Renal cortex interstitium (tissue), 11 donors: Measurements from ENCODE around the gene IRF5. TPM values are rescaled to one million over a fixed set of nuclear protein-coding genes. Genes with fewer than 3 reads are reported as not detected.
"Not testable (repeated sequence)": the region's sequence is repeated elsewhere in the genome, so short reads cannot be mapped to it uniquely, and the experiment has no call there.

Experiments used
- DNase-seq, 11 donors: peaks; one replicate each; pipeline ENCODE4 v3.0.0-alpha.2; 2013; ENCODE audit warnings: low read depth in 9 of 11, low spot score in 4 of 11; ENCODE audit errors: extremely low read depth in 1 of 11
- polyA plus RNA-seq, 3 donors: library from polyadenylated mRNA; unstranded; fragments of 120-200 nt; gene quantifications; one replicate each; pipeline ENCODE4 v1.2.1, GENCODE V29; 2013; ENCODE audit not compliant: insufficient read length in 3 of 3

IRF5 gene
- polyA plus RNA-seq, 3 donors, result 7.3 to 10.3 (median 9.1) TPM

DNA sequence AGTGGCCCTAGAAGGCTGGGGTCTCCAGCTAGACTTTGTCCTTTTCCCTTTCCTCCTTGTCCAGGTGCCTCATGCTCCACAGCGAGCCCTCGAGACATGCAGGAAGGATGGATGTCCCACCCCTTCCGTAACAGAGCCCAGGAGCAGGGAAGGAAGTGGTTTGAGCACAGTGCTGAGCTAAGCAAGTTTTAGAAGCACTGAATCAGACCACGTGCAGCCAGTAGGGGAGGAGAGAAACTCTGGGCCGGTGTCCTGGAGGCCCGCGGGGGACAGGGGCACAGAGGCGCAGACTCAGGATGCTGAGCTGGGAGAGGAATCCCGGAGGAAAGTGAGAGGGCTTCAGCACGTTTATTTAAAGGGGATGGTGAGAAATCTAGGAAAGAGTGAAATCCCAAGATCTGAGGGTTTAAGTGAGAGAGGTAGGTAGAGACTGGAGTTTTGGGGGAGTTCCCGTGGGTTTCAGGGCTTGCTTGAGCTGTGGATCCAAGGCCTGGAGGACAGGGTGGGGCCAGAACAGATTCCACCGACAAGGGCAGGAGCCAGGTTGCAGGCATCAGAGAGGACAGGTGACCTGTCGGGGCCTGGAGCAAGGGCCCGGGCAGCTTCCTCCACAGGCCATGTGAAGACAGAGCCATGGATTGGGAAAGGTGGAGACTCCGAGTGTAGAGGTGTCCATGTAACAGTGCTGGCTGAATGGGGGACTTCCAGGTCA, 4.4 kb upstream of the IRF5 start:
- no peak for DNase-seq

DNA sequence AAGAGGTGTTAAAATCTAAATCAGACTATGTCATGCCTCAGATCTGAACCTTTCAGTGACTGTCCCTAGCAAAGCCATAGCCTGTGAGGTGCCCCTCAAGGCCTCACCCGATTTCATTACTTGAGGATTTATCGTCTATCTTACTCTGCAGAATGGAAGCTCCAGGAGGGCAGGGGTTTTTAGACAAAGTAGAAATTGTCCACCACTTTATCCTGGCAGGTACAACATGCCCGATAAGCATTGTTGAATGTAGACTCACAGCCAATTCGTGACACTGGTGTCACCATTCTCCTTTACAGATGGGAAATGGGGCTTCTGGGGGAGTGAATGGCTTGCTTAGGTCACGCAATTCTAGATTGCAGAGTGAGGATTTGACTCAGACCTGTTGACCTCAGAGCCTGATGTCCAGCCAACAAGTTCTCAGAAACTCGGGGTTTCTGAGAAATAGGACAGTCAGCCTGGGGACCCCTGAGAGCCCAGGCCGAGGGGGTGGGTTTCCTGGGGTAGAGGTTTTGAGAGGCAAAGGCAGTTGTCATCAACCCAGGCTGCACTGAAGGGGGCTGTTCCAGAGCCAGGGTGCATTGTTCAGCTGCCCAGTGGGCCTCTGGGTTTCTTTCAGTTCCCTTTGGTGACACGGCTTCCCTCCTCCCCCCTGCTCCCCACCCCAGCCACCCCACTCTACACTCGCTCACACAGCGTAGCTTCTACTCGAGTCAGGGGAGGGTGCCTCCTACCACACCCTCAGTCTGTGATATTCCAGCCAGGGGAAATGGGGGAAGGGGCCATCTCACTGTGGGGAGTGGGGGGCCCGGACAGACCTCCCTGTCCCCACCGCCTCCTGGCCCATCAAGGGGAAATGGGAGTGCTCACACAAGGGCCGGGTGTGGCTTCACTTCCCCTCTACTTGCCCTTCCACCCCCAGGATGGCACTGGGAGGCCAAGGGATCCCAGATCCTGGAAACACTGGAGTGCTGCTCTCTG, 3.1 kb upstream of the IRF5 start:
- no peak for DNase-seq

DNA sequence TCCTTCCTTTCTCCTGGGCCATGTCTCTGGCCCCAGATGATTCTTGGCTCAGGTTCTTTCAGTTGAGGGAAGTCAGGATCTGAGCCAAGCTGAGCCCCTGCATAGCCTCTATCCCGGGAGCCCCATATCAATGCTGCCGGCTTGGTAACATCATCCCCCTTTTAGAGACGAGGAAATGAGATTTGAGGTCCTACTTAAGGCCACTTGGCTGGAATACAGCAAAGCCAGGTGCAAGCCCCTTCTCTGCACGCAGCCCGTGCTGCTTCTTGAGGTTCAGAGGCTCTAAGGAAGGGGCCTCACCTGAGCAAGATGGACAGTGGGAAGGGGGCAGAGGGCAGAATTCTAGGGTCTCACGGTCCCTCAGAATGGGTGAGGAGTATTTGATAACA, 2.4 kb upstream of the IRF5 start:
- no peak for DNase-seq

DNA sequence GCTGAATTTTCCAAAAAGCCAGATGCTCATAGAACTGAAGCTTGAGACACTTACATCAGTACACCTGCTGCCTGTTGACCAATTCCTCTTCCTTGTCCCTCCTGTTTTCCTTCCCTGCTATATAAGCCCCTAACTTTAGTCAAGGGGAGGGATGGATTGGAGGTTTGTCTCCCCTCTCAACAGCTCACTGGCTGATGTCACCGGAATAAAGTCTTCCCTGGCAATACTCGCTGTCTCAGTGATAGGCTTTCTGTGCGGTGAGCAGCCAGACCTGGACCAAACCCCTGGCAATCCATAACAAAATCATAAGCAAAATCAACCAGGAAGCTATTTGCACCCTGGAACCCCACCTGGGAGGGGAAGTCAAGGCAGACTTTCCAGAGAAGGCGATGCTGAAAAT, 929 bp upstream of the IRF5 start:
- DNase-seq, result no peak

DNA sequence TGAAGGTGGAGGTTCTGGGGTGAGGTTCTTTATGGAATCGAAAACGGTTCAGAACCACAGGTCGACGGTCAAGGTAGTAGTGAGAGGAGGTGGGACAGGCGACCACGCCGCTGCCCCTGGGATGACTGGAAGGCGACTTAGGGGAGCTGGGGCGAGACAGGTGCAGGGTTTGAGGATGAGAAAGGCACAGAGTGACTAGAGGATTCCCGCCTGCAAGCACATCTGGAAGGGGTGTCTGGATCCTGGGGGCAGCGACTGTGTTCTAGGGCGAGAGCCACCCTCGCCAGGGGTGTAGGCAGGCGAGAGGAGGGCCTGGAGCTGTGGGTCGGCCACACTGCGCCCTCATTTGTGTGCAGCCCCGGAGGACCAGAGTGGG, 468 bp upstream of the IRF5 start:
- DNase-seq, result no peak

DNA sequence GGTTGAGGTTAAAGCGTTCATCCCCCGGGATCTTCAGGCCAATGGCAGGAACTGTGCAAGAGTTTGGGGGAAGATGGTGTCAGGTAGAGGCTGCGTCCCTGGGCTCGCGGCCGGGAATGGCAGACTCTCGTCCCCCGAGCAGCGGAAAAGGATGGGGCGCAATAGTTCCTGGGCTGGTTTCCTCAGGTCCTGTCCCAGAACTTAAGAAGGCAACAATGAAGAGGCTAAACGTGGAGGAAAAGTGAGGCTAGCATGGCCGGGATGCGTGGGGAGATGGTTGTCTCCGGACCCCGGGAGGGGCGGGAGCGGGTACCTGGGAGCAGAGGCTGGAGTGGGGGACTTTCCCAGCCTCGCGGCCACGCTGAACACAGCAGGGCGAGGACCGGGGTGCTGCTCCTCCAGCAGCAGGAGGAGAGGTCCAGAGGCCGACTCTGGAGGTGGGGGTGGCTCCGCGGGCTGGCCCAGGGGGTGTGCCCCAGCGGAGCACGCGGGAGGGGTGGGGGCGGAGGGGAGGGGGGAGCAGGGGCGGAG, 882 bp downstream of the IRF5 start:
- no peak for DNase-seq

DNA sequence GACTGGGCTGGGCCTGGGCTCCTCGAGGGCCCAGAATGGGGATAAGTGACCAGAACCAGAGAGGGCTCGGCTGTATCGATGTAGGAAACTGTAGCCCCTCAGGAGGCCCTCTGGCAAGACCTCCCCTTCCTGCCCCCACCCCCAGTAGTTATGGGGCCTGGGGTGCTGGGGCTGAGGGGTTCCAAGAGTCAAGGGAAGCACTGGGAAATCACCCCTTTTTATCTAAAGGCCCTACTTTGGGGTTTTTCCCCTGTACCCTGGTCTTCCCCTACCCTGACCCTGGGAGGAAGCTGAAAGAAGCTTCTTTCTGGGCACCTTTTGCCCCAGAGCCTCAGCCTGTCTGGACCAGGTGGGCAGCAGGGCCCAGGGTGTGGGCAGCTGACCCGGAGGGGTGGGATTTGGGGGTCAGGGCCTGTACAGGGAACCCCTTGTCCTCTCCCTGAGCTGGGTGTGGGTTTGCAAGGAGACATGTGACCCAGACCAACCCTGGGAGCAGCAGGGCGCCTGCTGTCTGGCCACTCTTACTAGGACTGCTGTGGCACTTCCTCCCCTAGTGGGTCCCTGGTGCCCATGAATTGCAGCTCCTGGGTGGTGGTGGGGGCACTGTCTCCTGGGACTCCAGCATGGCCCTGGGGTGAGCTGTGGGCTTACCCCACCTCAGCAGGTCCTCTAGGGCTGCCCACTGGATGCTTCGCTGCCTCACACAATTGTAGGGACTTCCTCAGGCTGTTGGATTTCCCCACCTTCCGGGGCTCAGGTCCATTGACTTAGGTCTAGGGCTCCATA, 1.5 kb downstream of the IRF5 start:
- no peak for DNase-seq

DNA sequence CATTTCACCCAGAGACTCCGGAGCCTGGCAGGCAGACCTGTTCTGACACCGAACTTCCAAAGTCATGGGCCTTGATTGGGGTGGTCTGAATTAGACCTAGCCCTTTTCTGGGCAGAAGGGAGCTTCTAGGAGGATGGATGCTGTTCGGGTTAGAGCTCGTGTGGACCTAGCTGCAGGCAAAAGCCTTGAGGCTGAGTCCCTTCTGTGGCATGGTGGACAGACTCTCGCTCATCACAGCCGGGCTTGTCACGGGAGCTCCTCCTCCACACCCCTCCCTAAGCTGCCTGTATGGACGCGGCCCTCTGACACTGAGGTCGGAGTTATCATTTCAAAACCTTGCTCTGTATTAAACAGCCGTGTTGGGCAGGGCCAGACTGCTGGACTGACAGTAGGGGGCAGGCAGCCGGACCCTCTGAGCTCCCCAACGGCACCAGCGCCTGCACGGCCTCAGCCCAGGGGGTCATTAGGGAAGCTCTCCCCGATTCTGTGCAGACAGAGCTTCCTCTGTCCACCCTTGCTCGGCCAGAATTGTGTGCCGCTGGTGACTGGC, 2.2 kb downstream of the IRF5 start:
- DNase-seq, result no peak

DNA sequence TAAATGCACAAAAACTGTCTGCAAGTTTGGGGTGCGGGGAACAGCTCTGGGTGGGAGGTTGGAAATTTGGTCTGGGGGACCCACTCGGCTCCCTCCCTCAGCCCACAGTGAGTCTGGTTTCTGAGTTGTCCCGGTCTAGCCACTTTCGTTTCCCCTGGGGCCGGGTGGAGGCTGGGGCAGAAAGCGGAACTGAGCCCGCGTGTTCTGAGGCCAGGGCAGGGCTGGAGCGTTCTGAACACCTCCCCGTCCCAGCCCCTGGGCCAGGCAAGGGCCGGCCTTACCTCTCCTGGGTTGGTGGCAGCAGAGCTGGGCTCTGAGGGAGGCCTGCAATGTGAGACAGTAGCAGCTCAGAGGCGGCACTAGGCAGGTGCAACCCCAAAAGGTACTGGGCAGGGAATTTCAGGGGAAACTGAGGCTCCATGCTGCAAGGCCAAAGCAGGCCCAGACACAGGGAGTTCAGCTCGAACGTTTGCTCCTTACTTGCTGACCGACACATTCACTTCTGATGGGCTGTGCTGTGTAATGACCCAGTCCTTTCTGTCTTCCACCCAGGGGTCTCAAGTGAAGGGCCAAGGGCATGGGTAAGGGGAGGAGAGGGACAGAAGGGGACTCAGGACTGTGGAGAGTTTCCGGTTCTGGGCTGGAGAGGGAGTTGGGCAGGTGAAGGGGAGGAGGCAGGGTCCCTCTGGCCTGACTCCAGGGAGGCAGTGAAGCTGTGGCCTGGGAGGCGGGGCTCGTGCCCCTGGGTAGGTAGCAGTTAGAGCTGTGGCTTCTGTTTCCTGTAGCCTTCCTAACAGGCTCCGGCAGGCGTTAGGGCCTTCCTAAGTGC, 3.0 kb downstream of the IRF5 start:
- DNase-seq, result no peak

DNA sequence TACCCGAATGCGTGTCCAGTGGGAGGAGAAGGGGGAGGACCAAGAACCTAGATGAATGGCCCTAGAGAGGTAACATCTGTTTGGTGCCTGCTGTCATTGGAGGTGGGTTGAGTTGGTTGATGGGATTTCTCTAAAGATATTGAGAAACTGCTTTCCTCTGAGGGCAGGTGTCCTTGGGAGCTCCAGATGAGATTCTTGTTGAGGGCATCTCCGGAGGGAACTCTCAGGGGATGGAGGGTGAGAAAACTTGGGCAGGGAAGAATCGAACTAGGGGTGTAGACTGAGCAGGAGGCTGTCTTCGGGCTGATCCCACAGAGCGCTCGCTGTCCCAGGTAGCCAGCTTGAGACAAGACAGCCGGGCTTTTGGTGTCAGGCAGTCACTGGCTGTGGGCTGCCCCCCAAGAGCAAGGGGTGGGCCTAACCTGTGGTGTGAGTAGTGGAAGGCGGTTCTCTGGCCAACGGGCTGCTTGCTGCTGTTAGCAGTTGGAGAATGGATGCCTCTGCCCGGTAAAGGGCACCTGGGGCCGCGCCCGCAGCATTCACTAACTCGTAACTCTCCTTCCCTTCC, 3.7 kb downstream of the IRF5 start:
- no peak for DNase-seq

DNA sequence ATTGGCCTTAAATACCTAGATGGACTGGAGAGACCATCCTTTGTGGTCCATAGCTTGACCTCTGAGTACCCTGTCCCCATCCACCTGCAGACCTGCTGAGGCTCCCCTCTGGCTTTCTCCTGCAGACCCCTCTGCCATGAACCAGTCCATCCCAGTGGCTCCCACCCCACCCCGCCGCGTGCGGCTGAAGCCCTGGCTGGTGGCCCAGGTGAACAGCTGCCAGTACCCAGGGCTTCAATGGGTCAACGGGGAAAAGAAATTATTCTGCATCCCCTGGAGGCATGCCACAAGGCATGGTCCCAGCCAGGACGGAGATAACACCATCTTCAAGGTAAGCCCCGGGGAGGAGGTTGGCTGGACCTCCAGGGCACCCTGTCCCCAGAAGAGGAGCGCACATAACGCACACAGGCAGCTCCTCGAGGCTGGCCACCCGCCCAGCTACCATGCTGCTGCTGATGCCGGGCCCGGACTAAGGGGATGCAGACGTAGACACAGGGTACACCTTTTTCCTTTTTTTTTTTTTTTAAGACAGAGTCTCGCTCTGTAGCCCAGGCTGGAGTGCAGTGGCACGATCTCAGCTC, 4.3 kb downstream of the IRF5 start:
- no peak for DNase-seq

DNA sequence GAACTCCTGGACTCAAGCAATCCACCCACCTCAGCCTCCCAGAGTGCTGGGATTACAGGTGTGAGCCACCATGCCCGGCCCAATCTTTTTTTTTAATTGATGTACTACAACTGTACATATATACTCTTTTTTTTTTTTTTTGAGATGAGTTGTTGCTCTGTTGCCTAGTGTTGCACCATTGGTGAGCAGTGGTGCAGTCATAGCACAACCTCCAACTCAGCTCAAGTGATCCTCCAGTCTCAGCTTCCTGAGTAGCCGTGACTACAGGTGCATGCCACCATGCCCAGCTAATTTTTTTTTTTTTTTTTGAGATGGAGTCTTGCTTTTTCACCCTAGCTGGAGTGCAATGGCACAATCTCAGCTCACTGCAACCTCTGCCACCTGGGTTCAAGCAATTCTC, 5.5 kb downstream of the IRF5 start:
- DNase-seq, result not testable (repeated sequence)

DNA sequence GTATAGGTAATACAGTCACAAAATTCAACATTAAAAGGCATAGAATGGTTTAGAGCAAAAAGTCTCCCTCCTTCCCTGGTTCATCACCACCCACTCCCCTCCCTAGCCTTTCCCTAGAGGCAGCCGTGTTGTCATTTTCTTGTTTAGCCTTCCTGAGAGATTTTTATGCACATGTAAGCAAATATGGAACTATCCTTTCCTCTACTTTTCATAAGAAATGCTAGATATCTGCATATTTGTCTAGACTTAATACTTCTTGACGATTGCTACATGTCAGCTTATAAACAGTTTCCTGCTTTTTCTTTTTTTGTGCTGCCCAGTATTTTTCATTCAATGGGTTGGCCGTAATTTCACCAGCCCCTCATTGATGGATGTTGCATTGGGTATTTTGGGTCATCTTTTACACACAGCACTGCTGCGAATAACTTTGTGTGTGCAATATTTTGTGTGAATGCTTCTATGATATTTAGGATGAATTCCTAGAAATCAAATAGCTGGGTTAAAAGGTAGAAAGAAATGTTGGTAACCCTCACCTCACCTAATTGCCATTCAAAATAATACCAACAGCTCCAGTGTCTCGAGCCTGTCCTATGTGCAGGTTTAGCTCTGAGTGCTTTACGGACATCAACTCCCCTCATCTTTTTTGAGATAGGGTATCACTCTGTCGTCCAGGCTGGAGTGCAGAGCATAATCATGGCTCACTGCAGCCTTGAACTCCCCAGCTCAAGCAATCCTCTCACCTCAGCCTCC, 6.9 kb downstream of the IRF5 start:
- no peak for DNase-seq

DNA sequence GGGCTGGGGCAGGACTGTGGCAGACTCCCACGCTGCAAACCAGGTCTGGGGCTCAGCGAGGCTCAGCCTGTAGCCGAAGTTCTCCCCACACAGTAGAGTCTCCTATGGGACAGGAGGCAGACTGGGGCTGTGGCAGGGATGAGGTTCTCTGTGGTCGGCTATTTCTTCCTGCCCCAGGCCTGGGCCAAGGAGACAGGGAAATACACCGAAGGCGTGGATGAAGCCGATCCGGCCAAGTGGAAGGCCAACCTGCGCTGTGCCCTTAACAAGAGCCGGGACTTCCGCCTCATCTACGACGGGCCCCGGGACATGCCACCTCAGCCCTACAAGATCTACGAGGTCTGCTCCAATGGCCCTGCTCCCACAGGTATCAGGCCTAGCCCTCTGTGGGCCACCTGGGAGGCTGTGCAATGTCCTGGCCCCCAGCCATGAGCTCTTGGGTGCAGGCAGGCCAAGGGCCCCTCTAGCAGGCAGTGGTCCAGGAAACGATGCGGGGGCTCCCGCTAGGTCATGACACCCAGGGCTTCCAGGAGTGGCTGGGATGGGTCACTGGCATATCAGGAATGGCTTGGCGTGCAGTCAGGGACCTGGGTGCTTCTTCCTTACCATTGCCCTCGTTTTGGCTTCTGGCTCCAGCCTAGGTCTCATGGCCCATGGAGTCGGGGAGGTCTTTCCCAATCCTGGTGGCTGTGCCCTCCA, 8.1 kb downstream of the IRF5 start:
- no peak for DNase-seq

DNA sequence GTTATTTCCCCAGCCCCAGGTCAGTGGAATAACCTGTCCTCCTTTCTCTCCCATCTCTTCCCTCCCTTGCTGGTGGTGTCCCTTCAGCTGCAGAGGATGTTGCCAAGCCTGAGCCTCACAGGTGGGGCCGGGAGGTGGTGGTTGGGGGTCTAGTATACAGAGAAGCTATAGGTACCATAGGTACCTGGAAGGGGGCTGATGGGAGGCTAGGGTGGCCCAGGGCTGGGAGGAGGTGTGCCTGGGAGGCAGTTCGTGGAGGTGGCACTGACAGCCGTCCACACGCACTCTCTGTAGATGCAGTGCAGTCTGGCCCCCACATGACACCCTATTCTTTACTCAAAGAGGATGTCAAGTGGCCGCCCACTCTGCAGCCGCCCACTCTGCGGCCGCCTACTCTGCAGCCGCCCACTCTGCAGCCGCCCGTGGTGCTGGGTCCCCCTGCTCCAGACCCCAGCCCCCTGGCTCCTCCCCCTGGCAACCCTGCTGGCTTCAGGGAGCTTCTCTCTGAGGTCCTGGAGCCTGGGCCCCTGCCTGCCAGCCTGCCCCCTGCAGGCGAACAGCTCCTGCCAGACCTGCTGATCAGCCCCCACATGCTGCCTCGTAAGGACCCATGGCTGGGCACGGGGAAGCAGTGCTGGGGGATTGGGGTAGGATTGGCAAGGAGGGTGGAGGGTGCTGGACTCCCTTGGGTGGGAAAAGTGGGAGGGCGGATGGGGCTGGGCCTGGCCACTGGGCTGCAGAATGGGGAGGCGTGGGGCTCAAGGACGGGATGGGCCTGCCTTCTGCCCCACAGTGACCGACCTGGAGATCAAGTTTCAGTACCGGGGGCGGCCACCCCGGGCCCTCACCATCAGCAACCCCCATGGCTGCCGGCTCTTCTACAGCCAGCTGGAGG, 9.5 kb downstream of the IRF5 start:
- no peak for DNase-seq
